HG03521 (cell line): ENCODE data around the gene CDC20.

Source experiments
- ATAC-seq: cut with Tn5 transposase; IDR thresholded peaks from one replicate; pipeline ENCODE4 v1.9.1; 2021; ENCODE audit warnings: mild to moderate bottlenecking, moderate library complexity; ENCODE audit not compliant: unreplicated experiment

Gene CDC20

GRCh38 chr1:43358746-43359693 lies at the start of gene CDC20:
CDC20 (plus strand) TSS chr1:43358981; CDS start chr1:43359216, 235 bp downstream.
- peak; percentile 95 for ATAC-seq

DNA sequence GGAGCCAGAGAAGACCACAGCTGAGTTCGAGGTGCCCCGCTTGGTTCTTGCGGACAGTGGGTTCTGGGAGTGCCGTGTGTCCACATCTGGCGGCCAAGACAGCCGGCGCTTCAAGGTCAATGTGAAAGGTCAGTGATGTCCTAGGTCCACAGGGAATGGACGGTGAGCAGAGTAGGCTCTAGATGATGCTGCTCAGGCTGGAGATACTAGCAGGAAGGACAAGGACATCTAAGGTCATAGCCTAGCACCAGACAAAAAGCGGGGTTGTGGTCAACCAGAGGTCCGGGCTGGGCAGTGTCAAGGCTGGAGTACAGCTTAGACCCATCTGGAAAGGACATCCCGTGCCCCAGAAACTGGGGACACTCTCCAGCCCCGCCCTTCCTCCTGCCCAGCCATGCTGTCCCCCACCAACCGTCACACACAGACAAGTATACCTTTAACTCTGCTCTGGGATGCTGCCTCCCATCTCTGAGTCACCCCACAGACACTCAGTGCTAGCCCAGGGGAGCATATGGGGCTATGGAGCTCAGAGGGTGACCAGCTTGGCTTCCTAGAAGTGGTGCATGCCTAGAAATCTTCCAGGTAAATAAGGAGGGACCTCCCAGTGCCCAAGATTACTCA lies 49.3 kb upstream of the CDC20 start:
- no peak for ATAC-seq

DNA sequence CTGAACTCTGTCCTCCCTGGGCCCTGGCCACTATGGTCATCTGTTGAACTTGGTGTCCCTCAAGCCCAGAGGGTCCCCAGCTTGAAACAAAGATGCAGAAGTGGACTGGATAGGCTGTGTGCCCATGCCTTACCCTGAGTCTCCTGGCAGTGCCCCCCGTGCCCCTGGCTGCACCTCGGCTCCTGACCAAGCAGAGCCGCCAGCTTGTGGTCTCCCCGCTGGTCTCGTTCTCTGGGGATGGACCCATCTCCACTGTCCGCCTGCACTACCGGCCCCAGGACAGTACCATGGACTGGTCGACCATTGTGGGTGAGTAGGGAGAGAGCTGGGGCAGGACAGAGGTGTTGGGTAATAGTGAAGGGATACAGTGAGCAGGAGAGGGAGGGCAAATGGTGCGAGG lies 47.3 kb upstream of the CDC20 start:
- ATAC-seq: no peak

- ATAC-seq: no peak
These were observed 46.6 kb upstream of the CDC20 start for GRCh38 chr1:43312212-43312623.

DNA sequence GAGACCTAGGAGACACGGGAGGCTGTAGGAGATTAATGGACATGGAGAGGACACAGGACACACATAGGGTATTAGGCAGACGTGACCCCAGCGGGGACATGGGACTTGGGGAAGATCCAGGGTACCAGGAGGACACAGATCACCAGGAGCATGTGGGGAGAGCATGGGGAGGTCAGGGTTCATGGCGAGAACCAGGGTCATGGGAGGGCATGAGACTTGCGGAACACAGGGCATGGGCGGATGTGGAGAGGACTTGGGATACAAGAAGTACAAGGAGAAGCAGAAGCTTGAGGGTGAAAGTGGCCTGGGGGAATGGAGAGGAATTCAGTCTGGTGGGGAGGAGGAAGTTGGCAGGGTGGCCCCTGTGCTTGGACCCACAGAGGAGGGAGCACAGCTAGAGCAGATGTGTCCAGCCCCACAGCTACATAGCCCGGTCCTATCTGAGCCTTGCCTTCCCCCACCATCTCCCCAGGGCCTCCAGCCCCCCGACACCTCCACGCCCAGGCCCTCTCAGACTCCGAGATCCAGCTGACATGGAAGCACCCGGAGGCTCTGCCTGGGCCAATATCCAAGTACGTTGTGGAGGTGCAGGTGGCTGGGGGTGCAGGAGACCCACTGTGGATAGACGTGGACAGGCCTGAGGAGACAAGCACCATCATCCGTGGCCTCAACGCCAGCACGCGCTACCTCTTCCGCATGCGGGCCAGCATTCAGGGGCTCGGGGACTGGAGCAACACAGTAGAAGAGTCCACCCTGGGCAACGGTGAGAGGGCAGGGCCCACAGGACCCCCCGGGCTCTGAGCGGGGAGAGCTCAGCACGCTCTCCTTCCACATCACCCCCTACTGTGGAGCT lies 45.9 kb upstream of the CDC20 start:
- no peak for ATAC-seq

DNA sequence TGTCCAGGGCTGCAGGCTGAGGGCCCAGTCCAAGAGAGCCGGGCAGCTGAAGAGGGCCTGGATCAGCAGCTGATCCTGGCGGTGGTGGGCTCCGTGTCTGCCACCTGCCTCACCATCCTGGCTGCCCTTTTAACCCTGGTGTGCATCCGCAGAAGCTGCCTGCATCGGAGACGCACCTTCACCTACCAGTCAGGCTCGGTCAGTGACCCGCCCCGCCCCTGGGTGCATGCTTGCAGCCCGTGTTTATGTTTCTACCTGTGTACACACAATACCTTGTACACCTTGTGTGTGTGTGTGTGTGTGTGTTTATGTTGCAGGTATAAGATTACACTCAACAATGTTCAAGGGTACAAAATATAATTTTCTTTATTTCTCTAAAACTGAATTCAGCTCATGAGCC lies 45.0 kb upstream of the CDC20 start:
- ATAC-seq: no peak

DNA sequence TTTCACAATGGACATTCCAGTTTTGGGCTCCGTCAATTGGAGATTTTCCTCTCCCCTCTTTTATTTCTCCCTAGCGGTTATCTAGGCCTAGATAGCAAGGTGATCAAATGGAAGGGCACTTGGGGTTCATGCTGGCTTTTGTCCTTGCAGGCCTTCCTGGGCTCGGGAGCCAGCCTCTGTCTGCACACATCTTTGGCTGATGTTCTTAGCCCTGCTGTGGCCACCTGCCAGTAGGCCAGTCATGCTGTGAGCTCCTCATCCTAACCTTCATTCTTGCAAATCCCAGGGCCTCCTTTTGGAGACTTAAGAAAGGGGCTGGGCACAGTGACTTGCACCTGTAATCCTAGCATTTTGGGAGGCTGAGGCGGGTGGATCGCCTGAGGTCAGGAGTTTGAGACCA lies 44.5 kb upstream of the CDC20 start:
- no peak for ATAC-seq

- no peak for ATAC-seq
These were observed 43.3 kb upstream of the CDC20 start for GRCh38 chr1:43315481-43315880.

GRCh38 chr1:43315963-43316737 lies 42.6 kb upstream of the CDC20 start:
- ATAC-seq: no peak

DNA sequence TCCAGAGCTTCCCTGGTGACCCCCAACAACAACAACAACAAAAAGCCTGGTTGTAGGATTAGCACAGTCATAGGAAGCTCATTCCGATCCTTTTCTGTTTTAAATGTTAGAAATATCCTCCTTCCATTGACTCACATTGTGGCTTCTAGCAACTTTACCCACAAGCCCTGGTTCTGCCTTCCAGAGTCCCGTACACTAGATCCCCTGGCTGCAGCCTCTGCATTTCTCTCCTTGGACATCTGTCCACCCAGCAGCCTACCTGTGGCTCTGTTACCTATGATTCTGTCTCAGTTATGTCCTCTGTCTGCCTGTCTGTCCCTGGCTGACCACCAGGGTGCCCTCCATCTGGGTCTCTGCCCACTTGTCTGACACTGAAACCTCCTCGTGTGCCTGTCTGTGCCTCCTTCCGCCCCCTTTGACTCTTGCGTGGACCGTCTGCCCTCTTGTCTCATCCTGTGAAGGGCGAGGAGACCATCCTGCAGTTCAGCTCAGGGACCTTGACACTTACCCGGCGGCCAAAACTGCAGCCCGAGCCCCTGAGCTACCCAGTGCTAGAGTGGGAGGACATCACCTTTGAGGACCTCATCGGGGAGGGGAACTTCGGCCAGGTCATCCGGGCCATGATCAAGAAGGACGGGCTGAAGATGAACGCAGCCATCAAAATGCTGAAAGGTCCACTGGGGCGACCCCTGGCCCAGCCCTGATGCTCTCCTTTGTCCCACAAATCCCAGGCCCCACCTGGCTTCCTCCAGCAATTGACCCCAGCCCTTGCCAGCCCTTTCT lies 41.9 kb upstream of the CDC20 start:
- ATAC-seq: no peak

DNA sequence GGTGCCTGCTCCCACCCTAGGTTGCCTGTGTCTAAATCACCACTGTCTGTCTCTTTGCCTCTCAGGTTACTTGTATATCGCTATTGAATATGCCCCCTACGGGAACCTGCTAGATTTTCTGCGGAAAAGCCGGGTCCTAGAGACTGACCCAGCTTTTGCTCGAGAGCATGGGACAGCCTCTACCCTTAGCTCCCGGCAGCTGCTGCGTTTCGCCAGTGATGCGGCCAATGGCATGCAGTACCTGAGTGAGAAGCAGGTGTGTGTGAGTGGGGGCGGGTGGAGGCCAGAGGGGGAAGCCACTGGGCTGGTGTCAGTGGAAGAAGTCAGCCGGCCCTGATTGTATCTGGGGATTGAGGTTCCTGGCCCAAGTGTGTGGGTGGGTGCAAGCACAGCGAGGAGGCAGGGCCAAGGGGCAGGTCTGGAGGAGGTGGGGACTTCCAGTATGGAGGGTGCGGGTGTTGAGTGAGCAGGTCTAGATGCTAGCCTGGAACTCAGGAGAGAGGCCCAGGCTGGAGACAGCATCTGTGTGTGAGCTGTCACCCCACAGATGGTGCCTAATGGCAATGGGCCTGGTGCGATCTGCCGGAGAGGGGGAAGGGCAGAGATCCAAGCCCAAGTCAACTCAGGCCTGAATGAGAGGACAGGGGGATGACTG lies 40.8 kb upstream of the CDC20 start:
- ATAC-seq: no peak

DNA sequence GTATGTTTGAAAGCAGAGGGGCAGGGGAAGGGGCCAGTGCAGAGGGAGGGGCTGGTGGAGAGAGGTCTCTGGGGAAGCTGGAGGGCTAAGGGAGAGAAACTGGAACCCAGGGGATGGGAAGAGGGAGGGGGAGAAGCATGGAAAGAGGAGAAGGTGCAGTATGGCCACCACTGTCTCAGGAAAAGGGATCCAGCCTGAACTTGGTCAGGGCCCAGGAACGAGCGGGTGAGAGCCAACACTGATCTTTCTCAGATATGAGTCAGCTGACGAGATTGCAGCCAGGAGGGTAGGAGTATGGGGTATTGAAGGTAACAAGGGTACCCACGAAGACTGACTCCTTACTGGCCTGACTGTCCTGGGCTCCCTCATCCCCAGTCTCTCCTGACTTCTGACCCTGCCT lies 40.0 kb upstream of the CDC20 start:
- ATAC-seq: no peak

DNA sequence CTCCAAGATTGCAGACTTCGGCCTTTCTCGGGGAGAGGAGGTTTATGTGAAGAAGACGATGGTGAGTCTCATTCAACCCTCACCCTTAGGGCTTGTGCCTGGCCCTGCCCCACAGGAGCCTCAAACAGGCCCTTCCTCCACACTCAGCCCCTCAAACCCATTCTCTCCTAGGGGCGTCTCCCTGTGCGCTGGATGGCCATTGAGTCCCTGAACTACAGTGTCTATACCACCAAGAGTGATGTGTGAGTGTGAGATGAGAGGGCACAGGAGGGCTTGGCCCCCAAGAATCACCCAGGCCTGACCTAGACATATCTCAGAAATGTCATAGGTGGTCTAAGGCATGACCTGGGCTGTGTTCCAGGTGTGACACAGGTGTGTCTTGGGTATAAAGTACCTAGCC lies 39.5 kb upstream of the CDC20 start:
- ATAC-seq: no peak

- ATAC-seq: no peak
These were observed 39.0 kb upstream of the CDC20 start for GRCh38 chr1:43319766-43320165.

DNA sequence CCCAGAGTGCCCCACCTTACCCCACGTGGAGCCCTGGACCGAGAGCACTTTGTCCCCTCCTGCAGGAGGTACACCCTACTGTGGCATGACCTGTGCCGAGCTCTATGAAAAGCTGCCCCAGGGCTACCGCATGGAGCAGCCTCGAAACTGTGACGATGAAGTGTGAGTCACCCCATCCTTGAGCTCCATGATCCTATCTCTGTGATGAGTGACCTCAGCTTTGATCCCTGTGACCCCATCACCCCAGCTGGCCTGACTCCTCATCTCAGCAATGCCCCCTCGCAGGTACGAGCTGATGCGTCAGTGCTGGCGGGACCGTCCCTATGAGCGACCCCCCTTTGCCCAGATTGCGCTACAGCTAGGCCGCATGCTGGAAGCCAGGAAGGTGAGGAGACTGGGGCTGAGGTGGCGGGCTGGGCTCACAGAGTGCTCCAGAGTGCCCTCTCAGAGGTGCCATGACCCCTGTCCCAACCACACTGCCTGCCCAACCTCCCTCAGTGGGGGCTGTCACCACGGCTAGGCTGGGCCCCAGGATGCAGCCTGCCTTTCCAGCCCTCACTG lies 37.4 kb upstream of the CDC20 start:
- ATAC-seq: no peak

GRCh38 chr1:43322506-43322905 lies 36.3 kb upstream of the CDC20 start:
- no peak for ATAC-seq

- ATAC-seq: no peak
These were observed 34.0 kb upstream of the CDC20 start for GRCh38 chr1:43324810-43325209.

- ATAC-seq: no peak
These were observed 33.4 kb upstream of the CDC20 start for GRCh38 chr1:43325381-43325780.
